PC-9 (cell line): ENCODE results near the gene SAXO2.
"Not testable (repeated sequence)": the region's sequence is repeated elsewhere in the genome, so short reads cannot be mapped to it uniquely, and the experiment has no call there.

ENCODE experiments used
- EZH2 ChIP-seq: fragments of 200-600 bp; sonication (generic); IDR thresholded peaks from 2 replicates; pipeline ENCODE4 v1.8.0; 2017; ENCODE audit warnings: antibody characterized with exemption, low read depth
- TF ChIP-seq, protein P1 (sequence below): fragments of 200-600 bp; sonication (generic); conservative IDR thresholded peaks from 2 replicates; pipeline ENCODE4 v1.6.1; 2017; ENCODE audit warnings: mixed run types, antibody characterized with exemption, mild to moderate bottlenecking, moderate library complexity

DNA sequence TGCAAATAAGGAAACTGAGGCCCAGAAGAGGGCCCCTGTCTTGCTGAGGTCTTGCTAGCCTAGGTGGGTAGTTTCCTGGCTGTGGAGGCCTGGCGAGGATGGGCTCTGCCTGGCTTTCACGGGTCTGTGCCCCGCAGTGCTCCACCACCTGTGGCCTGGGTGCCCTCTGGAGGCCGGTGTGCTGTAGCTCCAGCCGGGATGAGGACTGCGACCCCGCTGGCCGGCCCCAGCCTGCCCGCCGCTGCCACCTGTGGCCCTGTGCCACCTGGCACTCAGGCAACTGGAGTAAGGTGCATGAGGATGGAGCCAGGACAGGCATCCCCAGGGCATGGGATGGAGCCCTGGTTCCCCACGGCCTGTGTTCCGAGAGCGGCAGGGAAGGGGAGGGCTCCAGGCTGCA lies 66.4 kb downstream of the SAXO2 start:
- not testable (repeated sequence) for TF ChIP-seq EZH2
- TF ChIP-seq, protein P1, sequence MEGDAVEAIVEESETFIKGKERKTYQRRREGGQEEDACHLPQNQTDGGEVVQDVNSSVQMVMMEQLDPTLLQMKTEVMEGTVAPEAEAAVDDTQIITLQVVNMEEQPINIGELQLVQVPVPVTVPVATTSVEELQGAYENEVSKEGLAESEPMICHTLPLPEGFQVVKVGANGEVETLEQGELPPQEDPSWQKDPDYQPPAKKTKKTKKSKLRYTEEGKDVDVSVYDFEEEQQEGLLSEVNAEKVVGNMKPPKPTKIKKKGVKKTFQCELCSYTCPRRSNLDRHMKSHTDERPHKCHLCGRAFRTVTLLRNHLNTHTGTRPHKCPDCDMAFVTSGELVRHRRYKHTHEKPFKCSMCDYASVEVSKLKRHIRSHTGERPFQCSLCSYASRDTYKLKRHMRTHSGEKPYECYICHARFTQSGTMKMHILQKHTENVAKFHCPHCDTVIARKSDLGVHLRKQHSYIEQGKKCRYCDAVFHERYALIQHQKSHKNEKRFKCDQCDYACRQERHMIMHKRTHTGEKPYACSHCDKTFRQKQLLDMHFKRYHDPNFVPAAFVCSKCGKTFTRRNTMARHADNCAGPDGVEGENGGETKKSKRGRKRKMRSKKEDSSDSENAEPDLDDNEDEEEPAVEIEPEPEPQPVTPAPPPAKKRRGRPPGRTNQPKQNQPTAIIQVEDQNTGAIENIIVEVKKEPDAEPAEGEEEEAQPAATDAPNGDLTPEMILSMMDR = not testable (repeated sequence)
